Cortex of kidney (tissue), 1 donor: Measurements from ENCODE around the gene RANBP1.

ENCODE experiments used
- DNase-seq: peaks from one replicate; lab custom pipeline; 2025; lab: John Stamatoyannopoulos, UW

RANBP1 gene

DNA sequence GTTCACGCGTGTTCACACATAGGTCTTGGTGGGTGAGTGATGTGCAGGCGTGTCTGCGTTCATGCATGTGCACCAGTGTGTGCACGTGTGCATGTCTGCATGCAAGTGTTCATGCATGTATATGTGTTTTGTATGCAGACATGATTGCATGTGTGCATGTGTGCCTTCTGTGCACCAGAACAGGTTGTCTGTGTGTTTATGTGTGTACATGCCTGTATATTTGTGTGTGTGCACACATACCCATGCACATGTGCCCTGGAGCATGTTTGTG is 20.6 kb downstream of the RANBP1 start:
- no peak for DNase-seq

DNA sequence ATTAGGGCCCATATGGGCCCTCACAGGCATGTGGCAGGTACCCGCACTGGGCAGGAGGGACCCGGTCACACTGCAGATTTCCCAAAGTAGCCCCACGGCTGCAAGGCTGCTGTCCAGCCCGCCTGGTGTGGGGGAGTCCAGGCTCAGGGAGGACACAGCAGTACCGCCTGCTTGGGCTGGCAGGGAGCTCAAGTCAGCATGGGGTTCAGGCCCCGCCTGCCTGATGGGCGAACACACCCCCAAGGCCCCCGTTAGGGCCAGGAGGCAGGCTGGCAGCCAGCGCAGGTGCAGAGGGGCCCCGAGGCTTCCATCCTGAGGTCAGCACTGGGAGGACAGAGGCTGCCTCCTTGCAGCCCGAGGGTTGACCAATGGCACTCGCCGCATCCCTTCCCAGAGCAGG is 21.2 kb downstream of the RANBP1 start:
- no peak for DNase-seq

DNA sequence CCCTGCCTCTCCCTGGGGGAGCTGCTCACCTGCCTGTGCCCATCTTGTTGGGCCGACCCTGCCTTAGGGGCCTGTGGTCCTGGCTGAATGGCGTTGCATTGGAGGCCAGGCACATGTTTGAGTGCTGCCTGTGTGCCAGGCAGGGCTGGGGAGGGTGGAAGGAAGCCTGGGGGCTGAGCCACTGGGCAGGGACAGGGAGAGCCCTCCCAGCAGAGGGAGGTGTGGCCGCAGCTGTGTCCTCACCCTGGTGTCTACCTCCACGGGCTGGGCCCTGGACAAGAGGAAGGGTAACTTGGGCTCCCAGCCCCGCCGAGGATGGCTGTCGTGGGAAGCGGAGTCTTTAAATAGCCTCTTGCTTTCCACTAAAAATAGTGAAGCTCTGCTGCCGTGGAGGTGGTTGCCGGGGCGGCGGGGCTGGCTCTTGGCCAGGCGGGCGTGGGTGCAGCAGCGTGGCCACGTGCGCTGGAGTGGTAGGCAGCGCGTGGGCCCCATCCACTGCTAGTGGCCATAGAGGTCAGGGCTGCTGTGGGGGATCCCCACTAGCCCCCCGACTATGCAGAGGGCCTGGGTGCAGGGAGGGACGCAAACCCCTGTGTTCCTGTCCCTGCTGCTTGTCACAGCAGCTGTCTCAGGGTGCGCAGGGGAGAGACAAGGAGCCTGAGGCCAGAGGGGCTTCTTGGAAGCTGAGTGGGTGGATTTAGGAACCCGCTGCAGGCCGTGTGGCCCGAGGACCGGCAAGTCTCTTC is 21.9 kb downstream of the RANBP1 start:
- no peak for DNase-seq

DNA sequence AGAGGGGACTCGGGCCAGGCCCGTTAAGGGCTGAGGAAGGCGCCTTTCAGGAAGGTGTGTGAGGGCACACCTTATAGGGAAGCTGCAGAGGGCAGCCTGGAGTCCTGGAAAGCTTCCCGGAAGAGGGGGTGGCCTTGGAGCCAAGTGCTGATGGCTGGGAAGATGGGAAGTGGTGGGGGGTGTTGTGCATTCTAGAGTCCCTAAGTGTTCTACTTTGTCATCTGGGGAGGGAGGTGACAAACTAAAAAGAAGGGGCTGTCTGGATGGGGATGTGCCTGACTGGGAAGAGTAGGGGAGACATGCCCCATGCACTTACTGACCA is 22.5 kb downstream of the RANBP1 start:
- DNase-seq, result no peak

DNA sequence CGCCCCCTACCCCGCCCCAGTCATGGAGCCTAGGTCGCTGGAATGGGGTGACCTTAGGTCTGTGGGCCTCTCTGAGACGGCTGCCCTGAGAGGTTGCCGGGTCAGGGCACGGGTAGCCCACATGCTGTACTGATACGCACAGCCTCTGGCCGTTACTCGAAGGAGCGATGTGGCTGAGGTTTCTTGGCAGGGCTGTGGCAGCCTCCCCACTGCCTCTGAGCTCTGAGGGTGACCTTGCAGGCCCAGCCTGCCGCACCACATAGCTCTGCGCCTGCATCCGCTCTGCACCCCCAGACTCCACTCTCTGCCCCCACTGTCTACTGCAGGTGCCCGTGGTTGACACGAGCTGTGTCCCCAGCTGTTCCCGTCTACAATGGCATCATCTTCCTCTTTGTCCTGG is 23.0 kb downstream of the RANBP1 start:
- no peak for DNase-seq

GRCh38 chr22:20139391-20140106 is 23.6 kb downstream of the RANBP1 start:
- no peak for DNase-seq

DNA sequence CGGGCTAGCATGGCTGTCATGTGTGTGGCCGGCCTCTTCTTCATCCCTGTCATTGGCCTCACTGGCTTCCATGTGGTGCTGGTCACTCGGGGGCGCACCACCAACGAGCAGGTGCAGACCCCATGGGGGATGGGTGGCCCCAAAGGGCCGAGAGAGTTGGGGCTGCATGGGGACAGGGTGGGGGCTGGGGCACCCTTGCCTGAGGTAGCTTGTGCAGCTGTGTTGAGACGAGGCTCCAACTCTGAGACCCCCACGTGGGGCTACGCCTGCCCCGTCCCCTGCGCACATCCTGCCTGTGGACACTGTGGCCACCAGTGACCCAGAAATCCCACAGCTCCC is 24.2 kb downstream of the RANBP1 start:
- no peak for DNase-seq

- no peak for DNase-seq
These were observed 24.6 kb downstream of the RANBP1 start for GRCh38 chr22:20140521-20140964.

- no peak for DNase-seq
These were observed 25.5 kb downstream of the RANBP1 start for GRCh38 chr22:20141186-20142077.

DNA sequence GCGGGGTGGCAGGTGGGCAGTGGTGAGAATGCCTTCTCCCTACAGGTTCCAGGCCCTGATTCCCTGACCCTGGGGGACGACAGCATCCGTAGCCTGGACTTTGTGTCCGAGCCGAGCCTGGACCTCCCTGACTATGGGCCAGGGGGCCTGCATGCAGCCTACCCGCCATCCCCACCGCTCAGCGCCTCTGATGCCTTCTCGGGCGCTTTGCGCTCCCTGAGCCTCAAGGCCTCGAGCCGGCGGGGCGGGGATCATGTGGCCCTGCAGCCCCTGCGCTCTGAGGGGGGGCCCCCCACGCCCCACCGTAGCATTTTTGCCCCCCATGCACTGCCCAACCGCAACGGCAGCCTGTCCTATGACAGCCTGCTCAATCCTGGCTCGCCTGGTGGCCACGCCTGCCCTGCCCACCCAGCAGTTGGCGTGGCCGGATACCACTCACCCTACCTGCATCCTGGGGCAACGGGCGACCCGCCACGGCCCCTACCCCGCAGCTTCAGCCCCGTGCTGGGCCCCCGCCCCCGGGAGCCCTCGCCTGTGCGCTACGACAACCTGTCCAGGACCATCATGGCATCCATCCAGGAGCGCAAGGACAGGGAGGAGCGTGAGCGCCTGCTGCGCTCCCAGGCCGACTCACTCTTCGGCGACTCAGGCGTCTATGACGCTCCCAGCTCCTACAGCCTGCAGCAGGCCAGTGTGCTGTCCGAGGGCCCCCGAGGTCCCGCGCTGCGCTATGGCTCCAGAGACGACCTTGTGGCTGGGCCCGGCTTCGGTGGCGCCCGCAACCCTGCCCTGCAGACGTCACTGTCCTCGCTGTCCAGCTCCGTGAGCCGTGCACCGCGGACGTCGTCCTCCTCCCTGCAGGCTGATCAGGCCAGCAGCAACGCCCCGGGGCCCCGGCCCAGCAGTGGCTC is 27.1 kb downstream of the RANBP1 start:
- no peak for DNase-seq

GRCh38 chr22:20143883-20144665 is 28.2 kb downstream of the RANBP1 start:
- no peak for DNase-seq

GRCh38 chr22:20145206-20145831 is 29.4 kb downstream of the RANBP1 start:
- DNase-seq, result no peak

DNA sequence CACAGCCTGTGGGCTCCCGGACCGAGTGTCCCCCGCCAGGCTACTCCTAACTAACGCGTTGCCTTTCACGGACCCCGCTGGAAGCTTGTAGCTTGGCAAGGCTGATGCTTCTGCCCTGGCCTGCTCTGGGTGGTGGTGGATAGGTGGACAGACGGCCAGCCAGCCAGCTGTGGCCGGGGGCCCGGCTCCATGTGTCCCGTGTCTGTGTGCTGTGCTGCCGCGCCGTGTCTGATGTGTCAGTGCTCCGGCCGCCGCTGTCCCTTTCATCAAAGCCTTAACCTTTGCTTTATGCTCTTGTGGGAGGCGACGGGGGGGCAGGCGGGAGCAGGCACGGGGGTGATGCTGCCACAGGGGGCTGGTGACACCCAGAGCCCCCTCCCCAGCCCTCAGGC is 29.9 kb downstream of the RANBP1 start:
- DNase-seq, result no peak

DNA sequence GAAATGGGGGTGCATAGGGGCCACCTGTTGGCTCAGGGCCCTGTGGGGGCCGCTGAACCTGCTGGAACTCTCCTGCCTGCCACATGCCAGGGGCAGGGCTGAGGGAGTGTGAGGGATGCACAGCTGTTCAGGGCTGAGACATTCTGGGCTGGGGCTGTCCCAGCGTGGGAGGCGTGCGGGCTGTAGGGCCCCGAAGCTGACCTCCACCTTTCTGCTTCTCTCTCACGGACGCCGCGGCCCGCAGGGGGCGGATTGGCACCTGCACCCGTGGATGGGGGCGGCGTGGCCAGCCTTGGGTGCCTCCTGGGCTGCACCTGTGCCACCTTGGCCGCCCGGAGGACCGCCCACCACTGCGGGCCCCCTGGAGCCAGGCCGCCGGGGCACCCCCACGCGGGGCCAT is 30.9 kb downstream of the RANBP1 start:
- no peak for DNase-seq

DNA sequence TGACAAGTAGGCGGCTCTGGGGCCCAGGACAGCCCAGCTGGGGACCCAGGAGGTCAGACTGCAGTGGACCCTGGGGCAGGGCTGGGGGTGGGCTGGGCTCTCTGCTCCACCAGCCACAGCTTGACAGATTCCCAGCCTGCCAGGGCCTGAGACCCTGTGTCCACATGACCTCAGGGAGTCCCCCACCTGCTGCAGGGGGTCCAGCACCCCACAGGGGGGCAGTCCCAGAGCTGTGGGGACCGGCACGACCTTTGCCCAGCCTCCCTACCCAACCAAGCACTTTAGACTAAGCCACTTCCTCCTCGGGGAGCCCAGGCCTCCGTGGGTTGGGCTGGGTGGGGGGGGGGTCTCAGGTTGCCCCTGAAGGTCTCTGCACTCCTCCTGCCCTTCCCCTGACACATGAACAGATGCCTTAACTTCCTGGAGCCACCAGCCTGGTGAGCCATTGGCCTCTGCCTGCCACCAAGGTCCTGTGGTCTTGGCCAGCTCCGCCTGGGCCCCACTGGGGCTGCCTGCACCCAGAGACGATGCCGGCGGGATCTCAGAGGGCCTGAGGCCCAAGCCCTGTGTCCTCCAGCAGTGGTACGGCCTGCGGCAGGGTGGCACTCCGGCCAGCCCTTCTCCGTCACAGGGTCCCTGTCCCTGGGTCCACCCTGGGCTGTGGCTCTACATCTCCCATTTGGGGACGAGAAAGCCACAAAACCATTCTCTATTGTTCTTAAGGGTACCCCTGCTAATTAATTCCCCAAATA is 31.5 kb downstream of the RANBP1 start:
- no peak for DNase-seq

DNA sequence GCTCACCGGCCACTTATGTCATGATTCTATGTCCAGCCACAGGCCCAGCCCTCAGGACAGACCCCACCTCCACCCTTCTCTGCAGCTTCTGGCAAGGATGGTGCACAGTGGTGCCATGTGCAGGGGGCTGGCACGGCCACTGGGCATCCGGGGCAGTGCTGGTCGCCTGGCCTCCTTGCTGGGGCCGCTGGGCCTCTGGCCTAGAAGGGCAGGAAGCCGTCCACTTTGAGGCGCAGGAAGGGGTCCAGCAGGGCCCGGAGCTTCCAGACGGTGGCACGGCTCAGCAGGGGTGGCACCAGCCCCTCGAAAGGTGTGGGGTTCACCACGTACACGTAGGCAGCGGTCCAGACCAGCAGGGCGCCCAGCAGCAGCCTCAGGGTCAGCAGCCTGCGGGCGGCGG is 32.5 kb downstream of the RANBP1 start:
- no peak for DNase-seq

- DNase-seq, result no peak
These were observed 33.6 kb downstream of the RANBP1 start for GRCh38 chr22:20149257-20150250.

GRCh38 chr22:20150381-20151275 is 34.7 kb downstream of the RANBP1 start, which contains the start of gene CCDC188:
TSS of gene CCDC188 (minus strand) at chr22:20151055. CDS start at chr22:20150986, 69 bp downstream.
- no peak for DNase-seq
